SK-N-SH treated with all-trans-retinoic acid at 6 μM for 48 hours (cell line): ENCODE data around the gene MDGA2.

Experiments
- GLIS3 ChIP-seq: fragments of 250-450 bp; sonication (Bioruptor Pico); IDR thresholded peaks from 2 replicates; pipeline ENCODE4 v1.5.0; 2020; ENCODE audit warnings: mild to moderate bottlenecking, moderate library complexity
- ISL1 ChIP-seq: fragments of 250-450 bp; sonication (Bioruptor Pico); IDR thresholded peaks from 2 replicates; pipeline ENCODE4 v2.1.2; 2022; ENCODE audit warnings: mild to moderate bottlenecking, moderate library complexity
- OSR1 ChIP-seq: fragments of 250-450 bp; sonication (Bioruptor Pico); IDR thresholded peaks from 2 replicates; pipeline ENCODE4 v1.8.0; 2022; ENCODE audit warnings: moderate library complexity, mild to moderate bottlenecking, inconsistent platforms
- RARB ChIP-seq: fragments of 250-450 bp; sonication (Bioruptor Pico); IDR thresholded peaks from 2 replicates; pipeline ENCODE4 v1.8.0; 2021; ENCODE audit warnings: mild to moderate bottlenecking, moderate library complexity
- TCF4 ChIP-seq: fragments of 250-450 bp; sonication (Bioruptor Pico); IDR thresholded peaks from 2 replicates; pipeline ENCODE4 v1.8.0; 2021; ENCODE audit warnings: mild to moderate bottlenecking, moderate library complexity, borderline replicate concordance
- ZC3H10 ChIP-seq: fragments of 250-450 bp; sonication (Bioruptor Pico); IDR thresholded peaks from 2 replicates; pipeline ENCODE4 v1.5.1; 2021; ENCODE audit warnings: mild to moderate bottlenecking, moderate library complexity
- ZFP3 ChIP-seq: fragments of 250-450 bp; sonication (Bioruptor Pico); IDR thresholded peaks from 2 replicates; pipeline ENCODE4 v1.5.0; 2020; ENCODE audit warnings: mild to moderate bottlenecking, moderate library complexity
- ZFP30 ChIP-seq: fragments of 450-650 bp; formaldehyde crosslinking; IDR thresholded peaks from 2 replicates; pipeline ENCODE4 v1.5.0; 2022; ENCODE audit warnings: mild to moderate bottlenecking, moderate library complexity
- ZNF8 ChIP-seq: fragments of 450-650 bp; formaldehyde crosslinking; IDR thresholded peaks from 2 replicates; pipeline ENCODE4 v1.5.0; 2020; ENCODE audit warnings: mild to moderate bottlenecking, moderate library complexity
- TF ChIP-seq, protein P1 (sequence below): fragments of 250-450 bp; sonication (Bioruptor Pico); IDR thresholded peaks from 2 replicates; pipeline ENCODE4 v1.5.1; 2021; ENCODE audit warnings: mild to moderate bottlenecking, moderate library complexity
- TF ChIP-seq, protein P2 (sequence below): fragments of 250-450 bp; sonication (Bioruptor Pico); IDR thresholded peaks from 2 replicates; pipeline ENCODE4 v1.8.0; 2020; ENCODE audit warnings: mild to moderate bottlenecking, moderate library complexity, borderline replicate concordance

GRCh38 chr14:47555333-47555732, 120.1 kb downstream of the MDGA2 start:
- TF ChIP-seq TCF4 (CRISPR knock-in tag) = no peak
- TF ChIP-seq ZC3H10 (CRISPR knock-in tag) = no peak
- TF ChIP-seq ZFP30 (CRISPR knock-in tag) = no peak
- no peak for TF ChIP-seq ZNF8
- TF ChIP-seq ZFP3 (CRISPR knock-in tag) = no peak
- TF ChIP-seq RARB (CRISPR knock-in tag) = no peak
- no peak for TF ChIP-seq ISL1 (CRISPR knock-in tag)
- TF ChIP-seq, protein P1, sequence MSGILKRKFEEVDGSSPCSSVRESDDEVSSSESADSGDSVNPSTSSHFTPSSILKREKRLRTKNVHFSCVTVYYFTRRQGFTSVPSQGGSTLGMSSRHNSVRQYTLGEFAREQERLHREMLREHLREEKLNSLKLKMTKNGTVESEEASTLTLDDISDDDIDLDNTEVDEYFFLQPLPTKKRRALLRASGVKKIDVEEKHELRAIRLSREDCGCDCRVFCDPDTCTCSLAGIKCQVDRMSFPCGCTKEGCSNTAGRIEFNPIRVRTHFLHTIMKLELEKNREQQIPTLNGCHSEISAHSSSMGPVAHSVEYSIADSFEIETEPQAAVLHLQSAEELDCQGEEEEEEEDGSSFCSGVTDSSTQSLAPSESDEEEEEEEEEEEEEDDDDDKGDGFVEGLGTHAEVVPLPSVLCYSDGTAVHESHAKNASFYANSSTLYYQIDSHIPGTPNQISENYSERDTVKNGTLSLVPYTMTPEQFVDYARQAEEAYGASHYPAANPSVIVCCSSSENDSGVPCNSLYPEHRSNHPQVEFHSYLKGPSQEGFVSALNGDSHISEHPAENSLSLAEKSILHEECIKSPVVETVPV = no peak
- TF ChIP-seq GLIS3 (CRISPR knock-in tag) = no peak
- TF ChIP-seq OSR1 (CRISPR knock-in tag) = no peak
- TF ChIP-seq, protein P2, sequence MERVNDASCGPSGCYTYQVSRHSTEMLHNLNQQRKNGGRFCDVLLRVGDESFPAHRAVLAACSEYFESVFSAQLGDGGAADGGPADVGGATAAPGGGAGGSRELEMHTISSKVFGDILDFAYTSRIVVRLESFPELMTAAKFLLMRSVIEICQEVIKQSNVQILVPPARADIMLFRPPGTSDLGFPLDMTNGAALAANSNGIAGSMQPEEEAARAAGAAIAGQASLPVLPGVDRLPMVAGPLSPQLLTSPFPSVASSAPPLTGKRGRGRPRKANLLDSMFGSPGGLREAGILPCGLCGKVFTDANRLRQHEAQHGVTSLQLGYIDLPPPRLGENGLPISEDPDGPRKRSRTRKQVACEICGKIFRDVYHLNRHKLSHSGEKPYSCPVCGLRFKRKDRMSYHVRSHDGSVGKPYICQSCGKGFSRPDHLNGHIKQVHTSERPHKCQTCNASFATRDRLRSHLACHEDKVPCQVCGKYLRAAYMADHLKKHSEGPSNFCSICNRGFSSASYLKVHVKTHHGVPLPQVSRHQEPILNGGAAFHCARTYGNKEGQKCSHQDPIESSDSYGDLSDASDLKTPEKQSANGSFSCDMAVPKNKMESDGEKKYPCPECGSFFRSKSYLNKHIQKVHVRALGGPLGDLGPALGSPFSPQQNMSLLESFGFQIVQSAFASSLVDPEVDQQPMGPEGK (CRISPR knock-in tag) = no peak
